ENCODE data around the gene IFNGR1.

IFNGR1 gene

DNA sequence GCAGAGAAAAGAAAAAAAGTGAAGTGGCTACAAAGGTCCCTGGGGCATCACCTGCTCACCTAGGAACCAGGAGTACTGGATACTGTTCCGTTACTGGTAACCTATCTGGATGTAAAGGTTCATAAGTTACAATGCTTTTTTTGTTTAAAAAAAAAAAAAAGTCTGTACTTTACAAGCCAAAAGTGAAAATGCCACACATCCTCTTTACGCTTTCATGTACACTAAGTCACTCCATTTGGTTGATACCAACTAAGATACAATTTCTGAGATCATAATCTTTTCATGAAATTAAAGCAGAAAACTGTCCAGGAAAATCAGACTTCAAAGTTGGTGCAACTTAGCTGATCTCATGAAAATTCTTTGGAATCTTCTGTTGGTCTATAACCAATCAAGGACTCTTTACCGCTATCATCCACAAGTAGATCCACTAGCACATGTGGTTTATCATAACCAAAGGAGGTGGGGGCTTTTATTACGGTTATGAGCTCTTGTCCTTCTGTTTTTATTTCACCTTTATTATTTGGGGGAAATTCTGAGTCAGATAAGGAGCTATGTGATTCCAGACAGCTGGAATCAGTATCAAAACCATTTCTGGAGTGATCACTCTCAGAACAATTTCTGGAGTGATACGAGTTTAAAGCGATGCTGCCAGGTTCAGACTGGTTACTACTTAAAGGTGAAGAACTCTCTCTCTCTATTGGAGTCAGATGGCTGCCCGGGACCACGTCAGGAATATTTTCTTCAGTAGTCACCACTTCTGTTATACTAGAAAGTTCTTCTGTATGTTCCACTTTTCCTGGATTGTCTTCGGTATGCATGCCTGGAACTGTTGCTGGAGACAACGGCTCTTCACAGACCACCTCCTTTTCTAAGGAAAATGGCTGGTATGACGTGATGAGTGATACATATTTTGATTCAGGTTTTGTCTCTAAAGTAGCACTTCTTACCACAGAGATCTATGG is 21.2 kb downstream of the IFNGR1 start:
- no peaks in the 10 kb centered on the region for H3K9me3 ChIP-seq (ENCODE audit: low read length)
- H3K4me3 ChIP-seq (ENCODE audit: low read length) = no peak overlapping the region
- H3K4me1 ChIP-seq (ENCODE audit: insufficient read depth, low read length) = no peaks in the 10 kb centered on the region
- no peak overlapping the region for H2AFZ ChIP-seq (ENCODE audit: low read depth, low read length)
- H3K27me3 ChIP-seq (ENCODE audit: insufficient read depth, low read length) = no peaks in the 10 kb centered on the region
- peaks cover 25% of the 10 kb centered on the region for H3K36me3 ChIP-seq (ENCODE audit: insufficient read depth, low read length)

DNA sequence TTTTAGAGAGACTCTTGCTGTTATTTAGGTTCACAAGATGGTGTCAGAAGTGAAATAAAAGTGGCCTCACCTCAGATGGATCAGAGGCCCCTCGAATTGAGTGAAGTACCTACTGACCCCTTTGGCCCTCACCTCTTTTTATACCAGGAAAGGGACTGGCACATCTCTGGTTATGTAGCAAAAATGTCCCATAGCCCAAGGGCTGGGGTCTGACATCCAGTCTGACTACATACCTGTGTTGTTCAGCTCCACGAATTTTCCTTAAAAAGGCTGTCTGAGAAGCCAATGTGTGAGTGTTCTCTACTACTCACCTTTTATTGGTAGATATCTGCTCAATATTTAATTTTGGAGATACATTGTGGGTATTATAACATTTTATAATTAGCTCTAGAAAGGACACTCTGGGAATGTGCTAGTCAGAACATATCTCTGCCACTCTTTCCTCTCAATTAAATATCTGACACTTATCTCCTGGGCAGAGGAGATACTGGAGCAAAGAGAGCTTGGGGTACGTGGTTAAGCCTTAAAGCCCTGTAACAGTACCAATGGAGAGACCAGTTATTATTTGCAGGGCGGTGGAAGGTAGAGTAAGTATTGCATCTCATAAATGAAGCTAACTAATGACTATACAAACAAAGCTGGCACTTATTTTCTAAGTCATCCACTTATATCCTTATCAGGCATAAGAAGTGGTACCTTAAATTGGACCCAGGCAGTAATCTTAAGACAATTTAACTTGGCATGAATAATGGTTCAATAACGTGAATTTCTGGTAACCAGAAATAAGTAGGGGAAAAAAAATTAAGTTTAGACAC is 25.7 kb downstream of the IFNGR1 start:
- no peaks in the 10 kb centered on the region for H3K4me1 ChIP-seq (ENCODE audit: insufficient read depth, low read length)
- H3K27me3 ChIP-seq (ENCODE audit: insufficient read depth, low read length) = no peaks in the 10 kb centered on the region
- H2AFZ ChIP-seq (ENCODE audit: low read depth, low read length) = no peak overlapping the region
- no peak overlapping the region for H3K4me3 ChIP-seq (ENCODE audit: low read length)
- peaks cover 10% of the 10 kb centered on the region for H3K36me3 ChIP-seq (ENCODE audit: insufficient read depth, low read length)
- no peaks in the 10 kb centered on the region for H3K9me3 ChIP-seq (ENCODE audit: low read length)

DNA sequence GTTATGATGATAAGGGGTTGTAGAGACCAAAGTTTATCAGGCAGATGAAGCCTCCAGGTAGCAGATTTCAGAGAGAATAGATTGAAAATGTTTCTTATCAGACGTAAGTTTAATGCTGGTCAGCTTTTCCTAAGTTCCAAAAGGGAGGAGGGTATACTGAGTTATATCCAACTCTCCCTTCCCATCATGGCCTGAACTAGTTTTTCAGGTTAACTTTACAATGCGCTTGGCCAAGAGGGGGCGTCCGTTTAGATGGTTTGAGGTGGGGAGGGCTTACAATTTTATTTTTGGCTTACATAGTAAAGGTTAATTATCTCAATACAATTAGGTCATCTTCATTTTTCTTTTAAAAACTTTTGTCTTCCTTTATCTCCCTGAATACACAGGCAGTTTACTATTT is 26.4 kb downstream of the IFNGR1 start:
- H3K36me3 ChIP-seq (ENCODE audit: insufficient read depth, low read length) = peaks cover 4% of the 10 kb centered on the region
- no peaks in the 10 kb centered on the region for H3K9me3 ChIP-seq (ENCODE audit: low read length)
- H2AFZ ChIP-seq (ENCODE audit: low read depth, low read length) = no peak overlapping the region
- H3K4me3 ChIP-seq (ENCODE audit: low read length) = no peak overlapping the region
- H3K4me1 ChIP-seq (ENCODE audit: insufficient read depth, low read length) = no peaks in the 10 kb centered on the region
- no peaks in the 10 kb centered on the region for H3K27me3 ChIP-seq (ENCODE audit: insufficient read depth, low read length)

DNA sequence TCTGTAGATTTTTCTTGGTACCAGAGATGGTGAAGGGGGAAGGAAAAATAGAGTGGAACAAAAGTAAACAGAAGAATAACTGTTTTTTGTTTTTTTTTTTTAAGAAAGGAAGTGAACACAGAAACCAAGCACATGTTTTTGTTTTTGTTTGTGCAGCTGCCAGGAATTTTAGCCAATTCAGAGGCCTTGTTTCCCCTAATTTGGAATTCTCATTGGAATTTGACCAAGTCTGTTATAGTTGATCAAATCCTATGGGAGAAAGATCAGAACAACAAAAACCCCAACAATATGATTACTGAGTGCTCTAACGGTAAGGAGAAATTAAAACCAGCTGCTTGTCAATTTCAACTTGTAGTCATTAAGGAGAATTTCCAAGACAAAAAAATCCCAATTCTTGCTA is 27.5 kb downstream of the IFNGR1 start:
- Histone ChIP-seq H3K36me3 (ENCODE audit: insufficient read depth, low read length) (no peaks in the 10 kb centered on the region), H3K4me1 (ENCODE audit: insufficient read depth, low read length) (no peaks in the 10 kb centered on the region), H3K27me3 (ENCODE audit: insufficient read depth, low read length) (no peaks in the 10 kb centered on the region), H3K9me3 (ENCODE audit: low read length) (no peaks in the 10 kb centered on the region), H2AFZ (ENCODE audit: low read depth, low read length) (no peak overlapping the region), H3K4me3 (ENCODE audit: low read length) (no peak overlapping the region)

DNA sequence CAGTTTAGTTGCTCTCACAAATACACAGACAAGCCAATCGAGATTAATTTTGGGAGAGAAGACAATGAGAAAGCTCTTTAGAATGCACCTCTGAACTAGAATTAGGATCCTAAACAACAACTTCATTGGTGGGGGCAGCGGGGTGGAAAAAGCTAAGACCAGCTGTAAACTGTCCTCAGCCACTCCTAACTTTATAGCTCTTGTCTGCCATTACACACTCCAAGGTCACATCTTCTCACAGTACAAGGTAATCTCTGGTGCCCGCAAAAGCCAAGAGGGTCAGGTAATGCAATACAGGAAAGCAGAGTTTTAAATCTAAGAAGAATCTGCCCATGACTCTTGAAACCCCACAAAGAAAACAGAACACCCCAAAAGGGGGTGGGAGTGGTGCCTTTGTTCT is 27.9 kb downstream of the IFNGR1 start:
- H3K9me3 ChIP-seq (ENCODE audit: low read length) = no peaks in the 10 kb centered on the region
- no peak overlapping the region for H3K4me3 ChIP-seq (ENCODE audit: low read length)
- no peaks in the 10 kb centered on the region for H3K36me3 ChIP-seq (ENCODE audit: insufficient read depth, low read length)
- H3K27me3 ChIP-seq (ENCODE audit: insufficient read depth, low read length) = no peaks in the 10 kb centered on the region
- no peak overlapping the region for H2AFZ ChIP-seq (ENCODE audit: low read depth, low read length)
- no peaks in the 10 kb centered on the region for H3K4me1 ChIP-seq (ENCODE audit: insufficient read depth, low read length)

DNA sequence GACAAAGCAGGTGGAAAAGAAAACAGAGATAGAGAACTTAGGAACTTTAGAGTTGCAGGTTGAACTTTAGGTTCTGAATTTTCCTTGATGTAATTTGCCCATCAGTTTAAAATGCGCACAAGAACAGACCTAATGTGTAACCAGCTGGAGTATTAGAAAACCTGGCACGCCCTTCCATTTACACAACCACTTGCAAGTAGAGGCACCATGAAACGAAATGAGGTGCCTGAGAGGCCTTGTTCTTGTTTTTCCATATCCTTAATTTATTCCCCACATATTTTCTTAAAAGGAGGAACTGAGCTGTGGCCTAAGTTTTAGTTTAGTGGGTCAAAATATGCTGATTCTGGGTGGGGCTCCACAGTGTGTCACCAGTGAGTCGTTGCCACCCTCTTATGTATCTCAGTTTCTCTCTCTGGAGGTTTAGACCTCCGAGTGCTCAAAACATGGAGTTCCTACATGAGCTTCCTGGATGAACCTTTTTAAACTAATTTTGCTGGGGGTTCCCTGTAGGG is 28.5 kb downstream of the IFNGR1 start:
- Histone ChIP-seq H3K36me3 (ENCODE audit: insufficient read depth, low read length) (no peaks in the 10 kb centered on the region), H3K9me3 (ENCODE audit: low read length) (no peaks in the 10 kb centered on the region), H3K4me1 (ENCODE audit: insufficient read depth, low read length) (no peaks in the 10 kb centered on the region), H3K4me3 (ENCODE audit: low read length) (no peak overlapping the region), H2AFZ (ENCODE audit: low read depth, low read length) (no peak overlapping the region), H3K27me3 (ENCODE audit: insufficient read depth, low read length) (no peaks in the 10 kb centered on the region)

DNA sequence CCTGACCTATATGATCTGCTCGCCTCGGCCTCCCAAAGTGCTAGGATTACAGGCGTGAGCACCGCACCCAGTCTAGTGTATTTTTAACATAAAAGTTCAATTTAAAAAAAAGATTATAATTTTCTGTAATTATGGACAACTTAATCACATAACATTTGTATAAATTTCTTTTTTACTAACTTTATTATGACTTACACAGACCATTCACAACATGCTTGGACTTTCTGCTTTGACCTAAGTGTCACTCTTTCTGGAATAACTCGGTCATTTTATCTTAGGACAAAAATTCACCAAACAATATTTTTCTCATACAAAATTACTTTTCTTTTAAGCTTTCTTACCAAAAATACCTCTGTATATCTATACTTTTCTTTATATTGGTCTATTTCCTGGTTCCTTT is 30.3 kb downstream of the IFNGR1 start:
- Histone ChIP-seq H3K9me3 (ENCODE audit: low read length) (peaks cover 2% of the 10 kb centered on the region), H3K27me3 (ENCODE audit: insufficient read depth, low read length) (no peaks in the 10 kb centered on the region), H2AFZ (ENCODE audit: low read depth, low read length) (no peak overlapping the region), H3K4me3 (ENCODE audit: low read length) (no peak overlapping the region), H3K36me3 (ENCODE audit: insufficient read depth, low read length) (no peaks in the 10 kb centered on the region), H3K4me1 (ENCODE audit: insufficient read depth, low read length) (no peaks in the 10 kb centered on the region)

DNA sequence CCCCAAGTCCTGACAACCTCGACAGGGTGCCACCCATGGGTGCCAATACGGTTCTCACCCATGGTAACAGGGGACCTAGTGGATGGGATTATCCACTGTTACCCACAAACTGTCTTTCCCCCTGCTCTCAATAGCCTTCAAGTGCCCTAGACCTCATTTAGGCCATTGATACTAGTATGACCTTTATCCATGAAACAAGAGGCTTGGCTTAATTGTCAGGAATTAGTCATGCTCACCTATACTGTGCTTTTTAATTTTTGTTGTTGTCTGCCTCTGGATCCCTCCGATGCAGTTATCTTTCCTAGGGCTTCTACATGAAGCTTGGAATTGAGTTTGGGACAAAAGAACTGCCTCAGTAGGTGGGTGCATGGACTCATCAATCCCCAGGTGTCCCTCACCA is 33.9 kb downstream of the IFNGR1 start:
- H3K4me3 ChIP-seq (ENCODE audit: low read length) = no peak overlapping the region
- H3K9me3 ChIP-seq (ENCODE audit: low read length) = peaks cover 4% of the 10 kb centered on the region
- no peaks in the 10 kb centered on the region for H3K36me3 ChIP-seq (ENCODE audit: insufficient read depth, low read length)
- H3K4me1 ChIP-seq (ENCODE audit: insufficient read depth, low read length) = no peaks in the 10 kb centered on the region
- no peak overlapping the region for H2AFZ ChIP-seq (ENCODE audit: low read depth, low read length)
- no peaks in the 10 kb centered on the region for H3K27me3 ChIP-seq (ENCODE audit: insufficient read depth, low read length)

DNA sequence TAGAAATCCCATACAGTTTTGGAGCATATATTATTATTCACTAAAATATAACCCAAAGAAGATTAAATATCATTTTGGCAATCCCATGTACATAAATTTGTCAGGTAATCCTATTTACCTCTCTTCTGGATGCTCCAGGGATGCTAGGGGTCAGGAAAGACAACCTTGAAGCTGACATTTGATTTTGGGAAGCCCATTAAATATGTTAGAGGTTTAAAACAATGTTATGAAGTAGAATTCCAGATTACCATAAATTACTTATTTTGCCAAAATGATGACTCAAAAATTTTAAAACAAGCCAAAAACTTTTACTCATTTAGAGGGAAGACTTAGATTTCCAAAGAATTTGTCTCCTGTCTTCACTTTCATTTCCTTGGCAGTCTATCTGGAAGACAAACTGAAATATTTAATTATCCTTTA is 36.5 kb downstream of the IFNGR1 start:
- H3K4me3 ChIP-seq (ENCODE audit: low read length) = no peak overlapping the region
- H2AFZ ChIP-seq (ENCODE audit: low read depth, low read length) = no peak overlapping the region
- no peaks in the 10 kb centered on the region for H3K27me3 ChIP-seq (ENCODE audit: insufficient read depth, low read length)
- H3K36me3 ChIP-seq (ENCODE audit: insufficient read depth, low read length) = no peaks in the 10 kb centered on the region
- peaks cover 4% of the 10 kb centered on the region for H3K9me3 ChIP-seq (ENCODE audit: low read length)
- H3K4me1 ChIP-seq (ENCODE audit: insufficient read depth, low read length) = no peaks in the 10 kb centered on the region

DNA sequence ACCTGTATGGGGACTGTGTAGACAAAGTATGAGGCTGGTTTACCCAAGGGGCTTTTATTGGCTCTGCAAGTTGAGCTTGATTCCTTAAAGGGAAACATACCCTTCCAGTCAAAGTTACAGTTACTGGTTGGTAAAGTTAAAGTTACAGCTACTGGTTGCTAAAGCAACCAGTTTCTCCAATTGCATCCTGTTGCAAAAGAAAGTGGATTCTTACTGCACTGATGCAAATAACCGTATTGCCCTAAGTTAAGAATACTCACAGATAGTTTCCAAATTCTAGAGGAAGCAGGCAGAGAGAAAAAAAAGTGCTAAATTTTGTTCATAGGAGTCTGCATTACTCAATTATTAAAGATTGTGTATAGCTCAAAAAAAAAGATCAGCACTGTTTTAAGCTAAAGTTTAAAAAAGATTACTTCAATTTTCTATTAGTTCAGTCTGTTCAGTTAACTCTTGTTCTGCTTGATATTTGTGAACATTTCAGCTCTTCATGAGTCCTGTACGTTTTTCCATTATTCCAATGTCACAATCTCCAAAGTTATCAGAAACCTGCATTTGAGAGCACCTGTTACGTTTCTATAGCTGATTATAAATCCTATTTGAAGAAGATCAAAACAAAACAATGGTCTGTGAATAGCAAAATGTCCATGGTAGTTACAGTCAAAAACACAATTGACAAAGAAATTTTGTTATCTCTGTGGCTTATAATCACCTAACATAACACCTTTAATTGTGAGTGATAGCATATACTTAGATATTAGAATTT is 37.1 kb downstream of the IFNGR1 start:
- Histone ChIP-seq H3K36me3 (ENCODE audit: insufficient read depth, low read length) (no peaks in the 10 kb centered on the region), H2AFZ (ENCODE audit: low read depth, low read length) (no peak overlapping the region), H3K27me3 (ENCODE audit: insufficient read depth, low read length) (no peaks in the 10 kb centered on the region), H3K4me1 (ENCODE audit: insufficient read depth, low read length) (no peaks in the 10 kb centered on the region), H3K4me3 (ENCODE audit: low read length) (no peak overlapping the region), H3K9me3 (ENCODE audit: low read length) (peaks cover 4% of the 10 kb centered on the region)

DNA sequence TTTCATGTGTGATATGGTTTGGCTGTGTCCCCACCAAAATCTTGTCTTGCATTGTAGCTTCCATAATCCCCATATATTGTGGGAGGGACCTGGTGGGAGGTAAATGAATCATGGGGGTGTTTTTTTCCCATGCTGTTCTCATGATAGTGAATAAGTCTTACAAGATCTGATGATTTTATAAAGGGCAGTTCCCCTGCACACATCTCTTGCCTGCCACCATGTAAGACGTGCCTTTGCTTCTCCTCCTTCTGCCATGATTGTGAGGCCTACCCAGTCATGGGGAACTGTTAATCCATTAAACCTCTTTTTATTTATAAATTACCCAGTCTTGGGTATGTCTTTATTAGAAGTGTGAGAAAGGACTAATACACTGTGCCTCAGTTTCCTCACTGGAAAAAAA is 41.6 kb downstream of the IFNGR1 start:
- Histone ChIP-seq H3K4me1 (ENCODE audit: insufficient read depth, low read length) (no peaks in the 10 kb centered on the region), H3K9me3 (ENCODE audit: low read length) (peaks cover 1% of the 10 kb centered on the region), H3K36me3 (ENCODE audit: insufficient read depth, low read length) (no peaks in the 10 kb centered on the region), H3K4me3 (ENCODE audit: low read length) (no peak overlapping the region), H2AFZ (ENCODE audit: low read depth, low read length) (no peak overlapping the region), H3K27me3 (ENCODE audit: insufficient read depth, low read length) (no peaks in the 10 kb centered on the region)

DNA sequence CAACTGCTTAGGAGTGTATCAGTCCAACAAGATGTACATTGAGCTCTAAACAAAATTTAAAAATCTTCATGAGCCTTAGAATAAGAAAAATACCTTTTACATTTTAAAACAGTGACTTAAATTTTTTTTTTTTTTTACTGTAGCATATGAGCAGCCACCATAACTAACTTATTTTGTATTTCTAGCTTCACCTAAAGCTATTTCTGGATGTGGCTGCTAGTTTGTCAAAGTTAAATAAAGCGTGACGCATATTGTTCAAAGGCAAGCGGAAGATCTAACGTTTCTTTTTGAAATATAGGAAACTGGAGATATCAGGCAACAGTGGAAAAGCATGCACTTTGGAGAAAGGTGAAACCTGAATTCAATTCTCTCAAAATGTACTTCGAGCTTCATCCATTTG is 42.5 kb downstream of the IFNGR1 start:
- no peaks in the 10 kb centered on the region for H3K27me3 ChIP-seq (ENCODE audit: insufficient read depth, low read length)

DNA sequence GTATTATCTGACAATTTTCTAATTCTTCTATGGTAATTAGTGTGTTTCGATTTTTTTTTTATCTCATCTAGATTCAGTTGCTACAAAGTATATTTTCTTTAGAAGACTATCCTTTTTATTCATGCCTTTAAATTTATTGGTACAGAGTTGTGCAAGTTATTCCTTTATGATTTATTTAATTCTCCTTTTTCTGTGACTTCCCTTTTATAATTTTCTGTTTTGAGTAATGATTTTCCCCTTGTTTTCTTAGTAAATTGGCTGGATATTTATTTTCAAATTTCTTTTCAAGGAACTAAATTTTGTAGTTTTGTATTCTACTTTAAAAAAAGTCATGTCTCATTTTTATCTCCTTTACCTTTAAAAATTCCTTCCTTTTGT is 43.3 kb downstream of the IFNGR1 start:
- Histone ChIP-seq H3K27me3 (ENCODE audit: insufficient read depth, low read length) (peaks cover 7% of the 10 kb centered on the region), H3K4me1 (ENCODE audit: insufficient read depth, low read length) (no peaks in the 10 kb centered on the region), H3K36me3 (ENCODE audit: insufficient read depth, low read length) (no peaks in the 10 kb centered on the region), H3K9me3 (ENCODE audit: low read length) (peaks cover 1% of the 10 kb centered on the region), H3K4me3 (ENCODE audit: low read length) (no peak overlapping the region), H2AFZ (ENCODE audit: low read depth, low read length) (no peak overlapping the region)

More for the DNA sequence above, 42.5 kb downstream of the IFNGR1 start:
- Histone ChIP-seq H3K4me1 (ENCODE audit: insufficient read depth, low read length) (no peaks in the 10 kb centered on the region), H3K9me3 (ENCODE audit: low read length) (peaks cover 1% of the 10 kb centered on the region), H2AFZ (ENCODE audit: low read depth, low read length) (no peak overlapping the region), H3K4me3 (ENCODE audit: low read length) (no peak overlapping the region), H3K36me3 (ENCODE audit: insufficient read depth, low read length) (no peaks in the 10 kb centered on the region)
